Mesenchymal stem cell (in vitro differentiated cells and primary cell): ENCODE data around the gene LDLRAD3.

ENCODE experiments used
- DNase-seq: peaks from one replicate; pipeline ENCODE4 v3.0.0-alpha.2; 2013
- H2AFZ ChIP-seq: one replicate; pipeline ENCODE4 v1.6.1; 2013; ENCODE audit warnings: low read depth, mild to moderate bottlenecking, control low read depth, inconsistent platforms, low read length, moderate library complexity
- H2AK5ac ChIP-seq: 2 replicates; pipeline ENCODE4 v1.6.1; 2013; ENCODE audit warnings: low read length, moderate library complexity, mild to moderate bottlenecking, inconsistent platforms; ENCODE audit not compliant: severe bottlenecking
- H2BK120ac ChIP-seq: one replicate; pipeline ENCODE4 v1.6.1; 2013; ENCODE audit warnings: low read depth, mild to moderate bottlenecking, inconsistent platforms, low read length, moderate library complexity
- H2BK12ac ChIP-seq, 2 experiments: one replicate each; pipeline ENCODE4 v1.6.1; 2013; ENCODE audit warnings: inconsistent platforms in 2 of 2, low read length in 2 of 2, mild to moderate bottlenecking in 2 of 2, moderate library complexity in 2 of 2, control low read depth in 1 of 2
- H2BK15ac ChIP-seq: one replicate; pipeline ENCODE4 v1.6.1; 2013; ENCODE audit warnings: mild to moderate bottlenecking, low read depth, inconsistent platforms; ENCODE audit not compliant: poor library complexity, severe bottlenecking
- H2BK5ac ChIP-seq: 2 replicates; pipeline ENCODE4 v1.6.1; 2013; ENCODE audit warnings: low read depth, mild to moderate bottlenecking, low read length, control low read depth, inconsistent platforms; ENCODE audit not compliant: poor library complexity, severe bottlenecking
- H3K14ac ChIP-seq, 2 experiments: one replicate each; pipeline ENCODE4 v1.6.1; 2013; ENCODE audit warnings: inconsistent platforms in 2 of 2, low read length in 2 of 2, control low read depth in 1 of 2, mild to moderate bottlenecking in 1 of 2, moderate library complexity in 1 of 2
- H3K18ac ChIP-seq, 2 experiments: one replicate each; pipeline ENCODE4 v1.6.1; 2013; ENCODE audit warnings: inconsistent platforms in 2 of 2, low read length in 2 of 2, control low read depth in 1 of 2, low read depth in 1 of 2, mild to moderate bottlenecking in 1 of 2
- H3K23ac ChIP-seq, 2 experiments: one replicate each; pipeline ENCODE4 v1.6.1; 2013; ENCODE audit warnings: inconsistent platforms in 2 of 2, low read length in 2 of 2, mild to moderate bottlenecking in 2 of 2, moderate library complexity in 2 of 2, control low read depth in 1 of 2
- H3K27ac ChIP-seq: 2 replicates; pipeline ENCODE4 v1.5.1; 2013; ENCODE audit warnings: mild to moderate bottlenecking, moderate library complexity, low read length, control low read depth, inconsistent platforms; ENCODE audit not compliant: poor library complexity, severe bottlenecking
- H3K27me3 ChIP-seq, 2 experiments: 2 replicates each; pipeline versions ENCODE4 v1.6.1 to v1.7.0; 2013; ENCODE audit warnings: low read length in 2 of 2, mild to moderate bottlenecking in 2 of 2, moderate library complexity in 2 of 2, control low read depth in 1 of 2, inconsistent platforms in 1 of 2; ENCODE audit not compliant: control insufficient read depth in 1 of 2, insufficient read depth in 1 of 2
- H3K36me3 ChIP-seq, 2 experiments: 2 replicates each; pipeline versions ENCODE4 v1.6.1 to v1.7.0; 2013; ENCODE audit warnings: low read length in 2 of 2, control low read depth in 1 of 2, inconsistent platforms in 1 of 2, low read depth in 1 of 2, mild to moderate bottlenecking in 1 of 2; ENCODE audit not compliant: insufficient read depth in 2 of 2, control insufficient read depth in 1 of 2
- H3K4ac ChIP-seq, 2 experiments: one replicate each; pipeline ENCODE4 v1.6.1; 2013; ENCODE audit warnings: inconsistent platforms in 2 of 2, low read length in 2 of 2, mild to moderate bottlenecking in 2 of 2, moderate library complexity in 2 of 2, control low read depth in 1 of 2, low read depth in 1 of 2
- H3K4me1 ChIP-seq: 2 replicates; pipeline ENCODE4 v1.6.1; 2013; ENCODE audit warnings: low read depth, low read length, control low read depth; ENCODE audit not compliant: control insufficient read depth, insufficient read depth
- H3K4me2 ChIP-seq: 2 replicates; pipeline ENCODE4 v1.6.1; 2013; ENCODE audit warnings: low read length, mild to moderate bottlenecking, inconsistent platforms; ENCODE audit not compliant: poor library complexity, severe bottlenecking
- H3K4me3 ChIP-seq, 2 experiments: 2 replicates each; pipeline versions ENCODE4 v1.5.1 to v1.7.0; 2013; ENCODE audit warnings: low read length in 2 of 2, mild to moderate bottlenecking in 2 of 2, control low read depth in 1 of 2, low read depth in 1 of 2; ENCODE audit not compliant: insufficient read depth in 1 of 2
- H3K79me1 ChIP-seq: replicated peaks from 2 replicates; pipeline ENCODE4 v1.6.1; 2013; ENCODE audit warnings: mild to moderate bottlenecking, control low read depth, low read length, inconsistent platforms; ENCODE audit not compliant: poor library complexity, severe bottlenecking
- H3K9ac ChIP-seq: 2 replicates; pipeline ENCODE4 v1.7.0; 2013; ENCODE audit warnings: mild to moderate bottlenecking, low read length, moderate library complexity
- H3K9me3 ChIP-seq: 2 replicates; pipeline ENCODE4 v1.7.0; 2013; ENCODE audit warnings: mild to moderate bottlenecking, low read length; ENCODE audit not compliant: control insufficient read depth
- H4K8ac ChIP-seq: one replicate; pipeline ENCODE4 v1.6.1; 2013; ENCODE audit warnings: inconsistent platforms, mild to moderate bottlenecking, low read length, moderate library complexity
- H4K91ac ChIP-seq: one replicate; pipeline ENCODE4 v1.6.1; 2013; ENCODE audit warnings: mild to moderate bottlenecking, low read length, inconsistent platforms
- WGBS: methylation state at CpG from one replicate; pipeline ENCODE4 v1.1.7; 2013; ENCODE audit warnings: mixed read lengths; 5-methylcytosine and 5-hydroxymethylcytosine counted together

LDLRAD3 gene

GRCh38 chr11:36142879-36143278, 199.0 kb downstream of the LDLRAD3 start:
- Histone ChIP-seq H2BK5ac (no peak overlapping the region), H3K9me3 (no peaks in the 10 kb centered on the region), H2BK15ac (no peak overlapping the region), H3K27me3 (no peaks in the 10 kb centered on the region), H3K18ac (no peak overlapping the region), H2AK5ac (no peak overlapping the region), H3K9ac (no peak overlapping the region), H2BK12ac (no peak overlapping the region), H4K8ac (no peak overlapping the region), H3K4ac (no peak overlapping the region), H3K4me3 (no peak overlapping the region), H3K27ac (no peak overlapping the region), H4K91ac (no peak overlapping the region), H3K23ac (no peak overlapping the region), H2BK120ac (no peak overlapping the region), H3K4me2 (no peak overlapping the region), H2AFZ (no peak overlapping the region), H3K36me3 (no peaks in the 10 kb centered on the region), H3K14ac (no peak overlapping the region), H3K4me1 (no peaks in the 10 kb centered on the region), H3K79me1 (no peaks in the 10 kb centered on the region)
- no peak for DNase-seq
- 98% methylated on average over 5 of the region's 6 CpGs for WGBS

GRCh38 chr11:36146437-36146836, 202.6 kb downstream of the LDLRAD3 start:
- Histone ChIP-seq H3K18ac (no peak overlapping the region), H2BK120ac (no peak overlapping the region), H3K27me3 (no peaks in the 10 kb centered on the region), H2BK15ac (no peak overlapping the region), H2AFZ (no peak overlapping the region), H2BK5ac (no peak overlapping the region), H4K91ac (no peak overlapping the region), H3K9me3 (no peaks in the 10 kb centered on the region), H3K36me3 (no peaks in the 10 kb centered on the region), H3K79me1 (no peaks in the 10 kb centered on the region), H3K23ac (no peak overlapping the region), H3K14ac (no peak overlapping the region), H4K8ac (no peak overlapping the region), H3K4me1 (peaks cover 11% of the 10 kb centered on the region), H3K4me2 (no peak overlapping the region), H3K4ac (no peak overlapping the region), H3K27ac (no peak overlapping the region), H3K4me3 (no peak overlapping the region), H2BK12ac (no peak overlapping the region), H2AK5ac (peak overlapping the region; percentile 87), H3K9ac (no peak overlapping the region)
- 91% methylated on average over 3 of the region's 5 CpGs for WGBS
- DNase-seq, result no peak

- Histone ChIP-seq H3K27me3 (no peaks in the 10 kb centered on the region), H2BK12ac (peak overlapping the region in 1 of 2 experiments; percentile 42), H3K4me3 (no peak overlapping the region), H3K14ac (no peak overlapping the region), H3K79me1 (no peaks in the 10 kb centered on the region), H3K4me1 (peaks cover 11% of the 10 kb centered on the region), H3K4me2 (no peak overlapping the region), H4K91ac (no peak overlapping the region), H4K8ac (no peak overlapping the region), H3K18ac (no peak overlapping the region), H3K9ac (no peak overlapping the region), H3K23ac (no peak overlapping the region), H2BK5ac (no peak overlapping the region), H3K27ac (no peak overlapping the region), H3K9me3 (no peaks in the 10 kb centered on the region), H2AK5ac (peak overlapping the region; percentile 94), H2BK120ac (no peak overlapping the region), H3K4ac (no peak overlapping the region), H3K36me3 (no peaks in the 10 kb centered on the region), H2BK15ac (no peak overlapping the region), H2AFZ (no peak overlapping the region)
- DNase-seq, result no peak
- 0% methylated on average over 1 of the region's 1 CpG for WGBS
Measured at GRCh38 chr11:36147491-36147890, 203.6 kb downstream of the LDLRAD3 start.

- no peak overlapping the region for H3K4ac ChIP-seq
- peak overlapping the region; percentile 92 for H2AK5ac ChIP-seq
- DNase-seq, result no peak
- WGBS, result 97% methylated on average over 3 of the region's 3 CpGs
- H3K4me3 ChIP-seq, result no peak overlapping the region
- peak overlapping the region; percentile 32 to 98 for H2BK12ac ChIP-seq
- no peak overlapping the region for H2BK5ac ChIP-seq
- H3K4me2 ChIP-seq, result no peak overlapping the region
- H3K14ac ChIP-seq, result no peak overlapping the region
- no peaks in the 10 kb centered on the region for H3K9me3 ChIP-seq
- H2BK120ac ChIP-seq, result peak overlapping the region; percentile 4
- H4K91ac ChIP-seq, result peak overlapping the region; percentile 57
- H3K23ac ChIP-seq, result no peak overlapping the region
- H3K27me3 ChIP-seq, result no peaks in the 10 kb centered on the region
- no peak overlapping the region for H3K9ac ChIP-seq
- no peak overlapping the region for H3K27ac ChIP-seq
- H3K36me3 ChIP-seq, result no peaks in the 10 kb centered on the region
- peaks cover 11% of the 10 kb centered on the region for H3K4me1 ChIP-seq
- H3K18ac ChIP-seq, result peak overlapping the region; percentile 11 to 54
- H3K79me1 ChIP-seq, result peaks cover 2% of the 10 kb centered on the region
- H4K8ac ChIP-seq, result no peak overlapping the region
- H2AFZ ChIP-seq, result no peak overlapping the region
- peak overlapping the region; percentile 73 for H2BK15ac ChIP-seq
Measured at GRCh38 chr11:36148701-36149100, 204.8 kb downstream of the LDLRAD3 start.
